Neural crest cell (in vitro differentiated cells): ENCODE data around the gene BCL2L2. TPM values are rescaled to one million over a fixed set of nuclear protein-coding genes. Genes with fewer than 3 reads are reported as not detected.

Experiments
- DNase-seq: peaks from one replicate; pipeline ENCODE4 v3.0.0; 2021; ENCODE audit warnings: low read depth, mixed read lengths, low spot score
- H3K27ac Mint-ChIP-seq: one replicate; pipeline ENCODE4 v1.8.0; 2021; ENCODE audit warnings: mild to moderate bottlenecking, mixed read lengths; ENCODE audit not compliant: unreplicated experiment
- H3K27me3 Mint-ChIP-seq: 2 replicates; pipeline ENCODE4 v1.8.0; 2021; ENCODE audit warnings: low read depth, mild to moderate bottlenecking, mixed read lengths
- H3K36me3 Mint-ChIP-seq: 2 replicates; pipeline ENCODE4 v1.8.0; 2021; ENCODE audit warnings: low read depth, mild to moderate bottlenecking, mixed read lengths
- H3K4me1 Mint-ChIP-seq: 2 replicates; pipeline ENCODE4 v1.8.0; 2021; ENCODE audit warnings: mixed read lengths
- H3K4me3 Mint-ChIP-seq: one replicate; pipeline ENCODE4 v1.8.0; 2021; ENCODE audit warnings: mild to moderate bottlenecking, mixed read lengths
- H3K9me3 Mint-ChIP-seq: 2 replicates; pipeline ENCODE4 v1.8.0; 2021; ENCODE audit warnings: mixed read lengths
- total RNA-seq: library from RNA; stranded (reverse); gene quantifications from 2 replicates; pipeline ENCODE4 v1.2.1, GENCODE V29; 2021
- TF ChIP-seq, protein P1 (sequence below): fragments of 200-600 bp; sonication (generic); conservative IDR thresholded peaks from 2 replicates; pipeline ENCODE4 v1.5.0; 2021; ENCODE audit warnings: antibody characterized with exemption, mild to moderate bottlenecking

The BCL2L2 gene
- total RNA-seq, 1 donor from 2014 or later: 24.8 TPM

DNA sequence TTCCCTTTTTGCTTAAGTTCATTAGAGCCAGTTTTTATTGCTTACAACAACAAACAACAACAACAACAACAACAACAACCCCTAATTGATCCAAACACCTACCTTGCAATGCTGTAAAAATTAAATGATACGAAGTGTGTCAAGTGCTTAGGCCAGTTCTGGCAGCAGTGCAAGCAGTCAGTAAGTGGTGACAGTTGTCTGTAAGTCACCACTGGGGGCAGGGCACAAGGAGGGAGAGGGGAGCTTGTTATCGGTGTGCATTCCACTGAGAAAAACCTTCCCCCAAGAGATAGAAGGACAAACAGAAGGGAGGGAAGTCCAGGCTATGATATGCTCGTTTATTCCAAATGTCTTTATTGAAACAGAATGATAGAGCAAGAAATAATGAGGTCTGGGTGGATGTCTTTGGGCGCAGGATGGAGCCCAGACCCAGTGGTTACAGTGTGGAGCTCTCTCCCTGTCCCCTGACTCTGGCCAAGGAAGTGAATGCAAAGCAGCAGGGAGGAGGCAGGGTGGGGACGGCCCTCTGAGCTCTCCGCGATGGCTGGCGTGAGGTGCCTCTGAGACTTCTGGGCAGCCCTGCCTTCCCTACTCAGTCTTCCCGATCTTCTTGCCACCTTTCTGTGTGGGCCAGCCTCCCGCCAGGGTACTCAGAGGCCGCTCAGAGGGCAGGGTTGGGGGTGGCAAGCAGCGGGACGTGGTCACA, 39.5 kb downstream of the BCL2L2 start:
- no peak overlapping the region for H3K27ac Mint-ChIP-seq
- no peak for DNase-seq
- peaks cover 10% of the 10 kb centered on the region for H3K4me1 Mint-ChIP-seq
- H3K9me3 Mint-ChIP-seq: peaks cover 12% of the 10 kb centered on the region
- peaks cover 9% of the 10 kb centered on the region for H3K36me3 Mint-ChIP-seq
- H3K27me3 Mint-ChIP-seq: peaks cover 11% of the 10 kb centered on the region
- TF ChIP-seq, protein P1, sequence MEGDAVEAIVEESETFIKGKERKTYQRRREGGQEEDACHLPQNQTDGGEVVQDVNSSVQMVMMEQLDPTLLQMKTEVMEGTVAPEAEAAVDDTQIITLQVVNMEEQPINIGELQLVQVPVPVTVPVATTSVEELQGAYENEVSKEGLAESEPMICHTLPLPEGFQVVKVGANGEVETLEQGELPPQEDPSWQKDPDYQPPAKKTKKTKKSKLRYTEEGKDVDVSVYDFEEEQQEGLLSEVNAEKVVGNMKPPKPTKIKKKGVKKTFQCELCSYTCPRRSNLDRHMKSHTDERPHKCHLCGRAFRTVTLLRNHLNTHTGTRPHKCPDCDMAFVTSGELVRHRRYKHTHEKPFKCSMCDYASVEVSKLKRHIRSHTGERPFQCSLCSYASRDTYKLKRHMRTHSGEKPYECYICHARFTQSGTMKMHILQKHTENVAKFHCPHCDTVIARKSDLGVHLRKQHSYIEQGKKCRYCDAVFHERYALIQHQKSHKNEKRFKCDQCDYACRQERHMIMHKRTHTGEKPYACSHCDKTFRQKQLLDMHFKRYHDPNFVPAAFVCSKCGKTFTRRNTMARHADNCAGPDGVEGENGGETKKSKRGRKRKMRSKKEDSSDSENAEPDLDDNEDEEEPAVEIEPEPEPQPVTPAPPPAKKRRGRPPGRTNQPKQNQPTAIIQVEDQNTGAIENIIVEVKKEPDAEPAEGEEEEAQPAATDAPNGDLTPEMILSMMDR: peak; percentile 32
- peak overlapping the region; percentile 6 for H3K4me3 Mint-ChIP-seq

DNA sequence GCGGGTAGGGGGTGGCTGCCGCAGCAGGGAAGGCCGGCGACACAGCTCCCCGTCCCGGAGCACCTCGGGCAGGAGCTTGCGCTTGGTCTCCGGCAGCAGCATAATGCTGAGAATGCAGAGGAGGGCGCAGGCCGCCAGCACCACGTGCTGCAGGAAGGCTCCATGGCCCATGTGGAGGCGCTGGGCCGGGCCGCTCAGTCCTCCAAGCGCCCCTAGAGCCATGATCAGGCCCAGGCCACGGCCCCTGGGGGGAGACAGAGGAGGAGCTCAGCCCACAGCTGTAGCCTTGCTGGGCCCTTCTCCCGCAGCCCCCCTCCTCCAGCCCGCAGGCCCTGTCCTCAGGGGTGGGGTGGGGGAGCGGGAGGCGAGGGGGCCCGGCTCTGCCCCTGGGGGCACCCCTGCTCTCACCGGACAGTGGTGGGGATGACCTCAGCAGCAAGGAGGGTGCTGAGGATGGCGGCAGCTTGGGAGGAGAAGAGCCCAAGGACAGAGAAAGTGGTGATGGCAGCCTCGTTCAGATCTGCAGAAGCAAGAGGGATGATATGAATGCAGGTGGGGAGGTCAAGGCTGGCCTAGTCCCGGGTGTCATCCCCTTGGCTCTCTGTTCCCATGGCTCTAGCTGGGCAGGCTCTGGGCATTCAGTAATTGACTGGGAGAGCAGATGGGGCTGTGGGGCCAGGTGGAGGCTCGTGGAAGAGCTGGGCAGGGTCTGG, 40.2 kb downstream of the BCL2L2 start:
- Mint-ChIP-seq H3K4me3 (no peak overlapping the region), H3K27ac (no peak overlapping the region)

DNA sequence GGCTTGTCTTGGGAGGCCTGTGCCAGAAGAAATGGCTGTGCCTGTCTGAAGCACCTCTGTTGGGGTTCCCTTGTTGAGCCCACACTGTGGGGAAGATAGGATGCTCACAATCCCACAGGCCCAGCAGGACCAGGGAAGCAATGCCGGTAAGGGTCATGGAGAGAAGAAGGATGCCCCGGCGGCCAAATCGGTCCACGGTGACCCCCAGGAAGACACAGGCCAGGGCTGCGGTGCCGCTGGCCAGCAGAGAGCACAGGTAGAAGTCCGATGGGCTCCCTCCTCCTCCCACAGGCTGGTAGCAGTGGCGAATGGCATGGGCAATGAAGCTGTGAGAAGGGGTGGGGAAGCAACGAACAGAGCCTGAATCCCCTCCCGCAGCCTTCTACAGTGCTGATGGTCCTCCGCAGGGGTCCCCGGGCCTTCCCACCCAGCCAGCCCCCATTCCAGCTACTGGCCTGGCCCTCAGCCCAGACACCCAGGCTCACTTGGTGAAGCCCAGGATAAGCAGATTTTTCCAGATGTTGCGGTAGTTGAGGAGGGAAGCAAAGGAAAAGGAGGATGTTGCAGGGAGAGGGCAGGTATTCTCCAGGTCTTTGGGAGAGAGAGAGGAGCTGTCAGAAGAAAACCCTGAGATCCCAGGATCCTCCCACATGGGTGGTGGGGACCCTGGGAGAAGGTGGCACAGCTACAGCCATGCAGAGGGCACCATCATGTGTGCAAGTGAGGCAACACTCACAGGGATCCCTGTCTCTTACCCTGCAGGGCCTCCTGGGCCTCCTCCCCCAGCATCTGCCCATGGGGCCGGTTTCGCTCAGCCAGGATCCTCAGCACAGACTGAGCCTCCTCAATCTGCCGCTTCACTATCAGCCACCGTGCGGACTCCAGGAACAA, 41.0 kb downstream of the BCL2L2 start:
- H3K4me1 Mint-ChIP-seq: peaks cover 13% of the 10 kb centered on the region
- no peak overlapping the region for H3K27ac Mint-ChIP-seq
- no peak overlapping the region for H3K4me3 Mint-ChIP-seq
- peaks cover 11% of the 10 kb centered on the region for H3K36me3 Mint-ChIP-seq
- no peak for DNase-seq
- H3K27me3 Mint-ChIP-seq: peaks cover 15% of the 10 kb centered on the region
- peaks cover 13% of the 10 kb centered on the region for H3K9me3 Mint-ChIP-seq
- TF ChIP-seq, protein P1: no peak

More for the DNA sequence above, 40.2 kb downstream of the BCL2L2 start:
- no peak for DNase-seq
- Mint-ChIP-seq H3K9me3 (peaks cover 13% of the 10 kb centered on the region), H3K36me3 (peaks cover 11% of the 10 kb centered on the region), H3K27me3 (peaks cover 15% of the 10 kb centered on the region), H3K4me1 (peaks cover 13% of the 10 kb centered on the region)
- TF ChIP-seq, protein P1: no peak

DNA sequence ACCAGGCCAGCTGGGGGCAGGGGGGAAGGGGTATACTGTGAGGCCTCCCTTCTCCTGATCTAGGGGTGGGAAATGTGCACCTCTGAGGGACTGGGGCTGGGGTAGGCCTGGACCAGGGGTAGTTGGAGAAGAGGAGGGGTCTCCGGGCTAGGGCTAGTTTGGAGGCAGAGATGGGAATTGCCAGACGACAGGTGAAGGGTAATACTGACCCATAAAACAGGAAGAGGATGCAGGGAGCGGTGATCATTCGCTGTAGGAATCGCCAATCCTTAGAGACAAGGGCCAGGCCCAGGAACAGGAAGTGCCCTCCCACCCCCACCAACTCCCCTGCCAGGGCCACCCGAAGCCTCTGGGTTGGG, 41.6 kb downstream of the BCL2L2 start:
- TF ChIP-seq, protein P1: no peak
- Mint-ChIP-seq H3K27me3 (peaks cover 20% of the 10 kb centered on the region), H3K9me3 (peaks cover 10% of the 10 kb centered on the region), H3K4me1 (peaks cover 19% of the 10 kb centered on the region), H3K27ac (no peak overlapping the region), H3K4me3 (no peak overlapping the region), H3K36me3 (peaks cover 11% of the 10 kb centered on the region)
- DNase-seq: no peak

DNA sequence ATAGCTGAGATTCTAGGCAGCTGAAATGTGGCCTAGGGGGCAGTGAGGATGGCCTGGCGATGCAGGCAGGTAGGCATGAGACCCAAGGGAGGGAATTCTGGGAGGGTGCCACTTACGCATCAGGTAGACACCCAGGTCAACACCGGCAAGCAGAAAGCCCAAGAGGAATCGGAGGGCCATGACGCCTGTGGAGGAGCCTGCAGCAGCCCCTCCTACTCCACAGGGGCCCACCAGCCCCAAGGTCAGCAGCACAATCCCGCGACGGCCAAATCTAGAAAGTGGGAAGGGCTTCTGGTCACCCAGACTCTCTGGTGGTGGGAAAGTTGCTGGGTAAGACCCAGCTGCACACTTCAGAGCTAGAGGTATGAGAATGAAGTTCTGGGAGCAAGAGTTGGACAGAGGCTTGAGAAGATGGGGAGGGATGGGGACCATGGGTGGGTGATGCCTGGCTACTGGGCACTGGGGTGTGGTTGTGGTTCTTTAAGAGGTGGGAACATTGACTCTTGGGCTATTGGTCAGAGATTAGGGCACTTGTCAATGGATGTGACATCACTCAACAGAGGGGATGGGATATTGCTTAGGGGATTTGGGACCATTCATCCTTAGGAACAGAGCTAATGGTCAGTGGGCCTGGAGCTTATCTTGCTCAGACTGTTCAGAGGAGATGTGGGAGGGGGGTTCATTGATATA, 42.7 kb downstream of the BCL2L2 start:
- H3K27ac Mint-ChIP-seq: no peak overlapping the region
- H3K4me1 Mint-ChIP-seq: peaks cover 29% of the 10 kb centered on the region
- peaks cover 11% of the 10 kb centered on the region for H3K36me3 Mint-ChIP-seq
- DNase-seq: no peak
- peaks cover 30% of the 10 kb centered on the region for H3K27me3 Mint-ChIP-seq
- peak overlapping the region; percentile 83 for H3K4me3 Mint-ChIP-seq
- TF ChIP-seq, protein P1: no peak
- peaks cover 10% of the 10 kb centered on the region for H3K9me3 Mint-ChIP-seq
